ENCODE data around the gene QRFP.

GRCh38 chr9:130871395-130872062, 25.1 kb downstream of the QRFP start:
- no peak for TF ChIP-seq CTCF (tag by site-specific recombination; IDR thresholded peaks at IDR 0.05)
- no peak for TF ChIP-seq ATF2 (tag by site-specific recombination; IDR thresholded peaks at IDR 0.05; ENCODE audit: low read depth)
- no peak for TF ChIP-seq REST (tag by site-specific recombination; IDR thresholded peaks at IDR 0.05)
- TF ChIP-seq ZSCAN16 (tag by site-specific recombination; IDR thresholded peaks at IDR 0.05), result no peak

Measured in HEK293 (cell line).